PC-9 (cell line): ENCODE results near the gene COX10.

Experiments used
- CTCF ChIP-seq: fragments of 200-600 bp; sonication (generic); conservative IDR thresholded peaks from 2 replicates; pipeline ENCODE4 v1.6.1; 2017; ENCODE audit warnings: mixed run types, antibody characterized with exemption, mild to moderate bottlenecking, moderate library complexity
- EZH2 ChIP-seq: fragments of 200-600 bp; sonication (generic); IDR thresholded peaks from 2 replicates; pipeline ENCODE4 v1.8.0; 2017; ENCODE audit warnings: antibody characterized with exemption, low read depth

- no peak for TF ChIP-seq EZH2
- TF ChIP-seq CTCF, result no peak
Measured at GRCh38 chr17:14211246-14211645, 141.9 kb downstream of the COX10 start.
